Stimulated activated CD4-positive, alpha-beta T cell treated with anti-CD3 and anti-CD28 coated beads, Interleukin-15, amount 100 ng/mL, for 24 hours (primary cell): Measurements from ENCODE around the gene SCARF1.
A peak's percentile ranks its signal among the peaks of the same experiment; 100 is the strongest.

Source experiments
- DNase-seq: peaks from one replicate; pipeline ENCODE4 v3.0.0-alpha.2; 2020

SCARF1 gene

GRCh38 chr17:1592751-1593629, 52.5 kb downstream of the SCARF1 start:
- no peak for DNase-seq

- DNase-seq = no peak
Measured at GRCh38 chr17:1591474-1592090, 54.0 kb downstream of the SCARF1 start.

- no peak for DNase-seq
Measured at GRCh38 chr17:1590747-1591473, 54.6 kb downstream of the SCARF1 start.

GRCh38 chr17:1590029-1590746, 55.3 kb downstream of the SCARF1 start:
- peak; percentile 43 for DNase-seq

GRCh38 chr17:1588821-1589585, 56.5 kb downstream of the SCARF1 start:
- no peak for DNase-seq

- DNase-seq = no peak
Measured at GRCh38 chr17:1584167-1584566, 61.4 kb downstream of the SCARF1 start.
